GM21423 (cell line): Measurements from ENCODE around the gene FRMD4A.
"Not testable (repeated sequence)": the region's sequence is repeated elsewhere in the genome, so short reads cannot be mapped to it uniquely, and the experiment has no call there.

Source experiments
- ATAC-seq: cut with Tn5 transposase; IDR thresholded peaks from one replicate; pipeline ENCODE4 v1.9.1; 2021; ENCODE audit warnings: mild to moderate bottlenecking, moderate library complexity; ENCODE audit not compliant: unreplicated experiment

The FRMD4A gene

DNA sequence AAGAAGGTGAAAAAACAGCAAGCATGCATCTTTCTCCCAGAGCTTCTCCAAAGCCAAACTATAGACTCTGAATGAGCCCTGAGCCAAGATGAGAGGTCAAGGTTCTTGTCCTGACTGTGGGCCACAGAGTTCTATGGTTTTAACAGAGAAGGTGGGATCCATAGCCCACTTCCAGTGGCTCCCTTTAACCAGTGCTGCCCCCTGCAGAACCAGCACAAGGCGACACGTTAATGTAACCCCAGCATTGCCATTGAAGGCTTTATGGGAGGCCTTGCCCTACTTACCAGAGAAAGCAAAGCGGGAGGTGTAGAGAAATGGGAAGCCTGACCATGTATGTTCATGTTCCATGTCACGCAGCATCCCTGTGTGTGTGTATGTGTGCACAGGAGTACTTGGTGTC is 500.3 kb downstream of the FRMD4A start:
- no peak for ATAC-seq

DNA sequence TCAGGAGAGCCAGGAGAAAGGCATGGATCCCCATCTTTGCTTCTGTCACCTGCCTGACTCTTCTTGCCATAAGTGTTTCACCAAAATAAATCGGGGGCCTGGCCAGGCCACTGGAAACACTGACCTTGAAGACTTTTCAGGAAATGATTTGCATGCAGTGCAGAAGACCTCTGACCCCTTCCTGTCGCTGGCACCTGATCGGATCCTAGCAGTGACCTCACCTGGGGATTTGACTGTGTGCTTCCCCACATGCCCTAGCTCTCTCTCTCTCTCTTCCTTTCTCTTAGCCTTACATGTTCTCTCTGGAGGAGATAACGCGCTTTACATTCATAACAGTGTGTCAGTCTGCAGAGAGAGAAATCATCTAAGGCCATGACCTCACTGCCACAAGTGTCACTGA is 500.9 kb downstream of the FRMD4A start:
- no peak for ATAC-seq

DNA sequence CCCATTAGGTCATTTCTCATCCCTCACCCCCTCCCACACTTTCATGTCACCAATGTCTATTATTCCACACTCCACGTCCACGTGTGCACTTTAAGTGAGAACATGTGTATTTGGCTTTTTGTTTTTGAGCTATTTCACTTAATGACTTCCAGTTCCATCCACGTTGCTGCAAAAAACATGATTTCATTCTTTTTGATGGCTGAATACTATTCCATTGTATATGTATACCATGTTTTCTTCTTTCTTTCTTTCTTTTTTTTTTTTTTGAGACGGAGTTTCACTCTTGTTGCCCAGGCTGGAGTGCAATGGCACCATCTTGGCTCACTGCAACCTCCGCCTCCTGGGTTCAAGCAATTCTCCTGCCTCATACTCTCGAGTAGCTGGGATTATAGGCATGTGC is 502.4 kb downstream of the FRMD4A start:
- not testable (repeated sequence) for ATAC-seq

DNA sequence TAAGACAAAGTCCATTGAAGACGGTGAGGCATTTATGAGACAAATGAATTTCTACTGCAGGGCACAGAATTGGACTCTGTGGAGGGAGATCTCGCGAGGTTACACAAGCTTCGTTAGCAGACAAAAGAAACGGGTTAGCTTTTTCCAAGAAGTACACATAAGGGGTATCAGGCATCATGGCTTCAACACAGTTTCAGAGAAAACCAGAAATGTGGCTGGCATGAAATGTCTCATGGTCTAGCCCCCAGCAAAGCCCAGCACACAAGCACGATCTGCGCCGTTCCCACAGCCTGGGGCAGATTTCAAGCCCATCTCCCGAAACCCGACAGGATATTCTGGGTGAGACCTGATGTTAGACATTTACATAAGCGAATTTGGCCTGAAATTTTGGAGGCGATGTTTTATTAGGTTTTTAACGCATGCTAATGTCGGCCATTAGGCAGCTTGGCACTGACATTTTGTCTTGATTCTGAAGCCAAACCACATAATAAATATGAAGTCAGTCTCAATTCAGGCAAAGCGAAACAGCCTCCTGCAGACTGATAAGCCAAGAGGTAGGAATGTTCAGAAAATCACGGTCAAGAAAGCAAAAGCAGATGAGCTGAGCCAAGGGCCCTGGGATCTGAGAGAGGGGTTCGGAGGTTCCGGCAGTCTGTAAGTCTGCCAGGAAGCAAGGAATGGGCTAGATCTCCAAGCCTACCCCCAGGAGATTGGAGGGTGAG is 503.5 kb downstream of the FRMD4A start:
- no peak for ATAC-seq

DNA sequence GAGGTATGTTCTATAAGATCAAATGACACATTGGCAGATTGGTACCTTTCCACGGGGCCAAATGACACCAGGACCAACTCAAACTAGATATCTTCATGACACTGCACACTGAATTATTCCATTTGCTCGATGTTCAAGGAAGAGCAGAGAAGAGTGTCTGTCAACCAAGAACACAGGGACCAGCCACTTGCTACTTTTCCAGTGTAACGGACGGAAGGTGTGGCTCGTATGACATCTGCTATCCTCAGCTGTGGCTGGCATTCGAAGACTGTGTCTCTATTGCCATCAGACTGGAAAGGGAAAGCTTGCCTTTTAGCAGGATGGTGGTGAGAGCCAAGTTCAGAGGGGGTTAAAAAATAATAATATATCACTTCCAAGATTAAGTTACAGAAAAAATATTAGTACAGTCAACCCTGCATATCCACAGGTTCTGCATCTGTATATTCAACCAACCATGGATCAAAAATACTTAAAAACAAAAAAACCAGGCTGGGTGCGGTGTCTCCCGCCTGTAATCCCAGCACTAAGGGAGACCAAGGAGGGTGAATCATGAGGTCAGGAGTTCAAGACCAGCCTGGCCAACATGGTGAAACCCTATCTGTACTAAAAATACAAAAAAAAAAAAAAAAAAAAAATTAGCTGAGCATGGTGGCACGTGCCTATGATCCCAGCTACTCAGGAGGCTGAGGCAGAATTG is 506.9 kb downstream of the FRMD4A start:
- ATAC-seq, result no peak

DNA sequence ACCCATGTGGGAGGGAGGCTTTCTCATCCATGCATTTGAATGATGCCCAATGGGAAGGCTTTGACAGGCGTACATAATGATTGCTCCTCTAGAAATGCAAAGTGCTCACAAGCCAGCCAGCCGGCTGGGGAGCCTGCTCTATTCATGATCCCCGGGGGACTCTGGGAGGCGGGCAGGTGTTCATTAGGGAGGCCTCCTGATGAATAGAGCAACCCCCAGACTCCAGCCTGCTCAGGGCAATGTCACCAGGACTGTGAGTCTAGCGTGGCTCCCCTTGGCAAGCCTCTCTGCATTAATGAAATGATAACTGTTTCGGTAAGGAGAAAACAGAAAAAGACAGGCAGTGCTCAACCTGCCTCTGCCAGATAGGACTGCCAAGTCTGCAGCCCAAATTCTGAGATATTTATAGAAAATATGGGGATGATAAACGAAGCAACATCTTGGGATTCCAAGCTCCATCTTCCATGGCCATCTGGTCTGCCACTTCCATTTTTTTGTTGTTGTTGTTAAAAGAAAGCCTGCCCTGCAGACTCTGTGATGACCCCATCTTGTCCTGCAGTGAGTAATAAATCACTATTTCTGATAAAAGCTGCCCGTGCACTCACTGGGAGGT is 507.5 kb downstream of the FRMD4A start:
- ATAC-seq, result no peak

DNA sequence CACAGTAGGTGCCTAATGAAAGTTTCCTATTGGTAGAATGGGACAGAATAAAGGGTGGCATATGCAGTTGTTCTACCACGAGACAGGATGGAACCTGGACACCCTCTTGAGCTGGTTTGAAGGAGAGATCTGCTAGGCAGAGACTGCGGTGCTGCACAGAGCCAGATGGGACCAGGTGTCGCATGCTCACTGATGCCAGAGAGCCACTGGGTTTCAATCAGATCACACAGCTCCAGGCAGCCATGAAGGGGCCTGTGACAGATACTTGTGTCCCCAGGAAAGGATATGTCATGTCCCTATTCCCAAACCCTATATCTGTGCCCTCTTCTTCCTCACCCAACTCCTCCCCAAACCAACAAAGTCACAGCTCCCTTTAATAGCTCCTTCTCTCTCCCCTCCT is 508.2 kb downstream of the FRMD4A start:
- ATAC-seq, result no peak

DNA sequence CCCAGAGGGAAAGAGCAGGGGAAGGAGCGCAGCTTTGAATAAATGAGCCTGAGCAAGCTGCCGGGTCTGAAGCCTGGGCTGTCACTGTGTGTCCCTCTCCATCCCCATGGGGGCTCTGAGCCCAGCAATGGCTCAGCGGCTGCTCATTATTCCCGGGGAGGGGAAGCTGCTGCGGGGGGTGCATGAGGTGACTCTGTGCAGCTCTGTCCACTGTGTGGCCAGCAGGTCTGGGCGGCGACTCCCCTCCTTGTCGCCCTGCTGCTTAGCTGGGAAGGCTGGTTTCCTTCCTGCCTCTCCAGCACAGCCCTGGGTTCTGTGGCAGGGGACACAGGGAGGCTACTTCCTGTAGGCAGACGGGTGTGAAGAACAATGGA is 509.8 kb downstream of the FRMD4A start:
- no peak for ATAC-seq

DNA sequence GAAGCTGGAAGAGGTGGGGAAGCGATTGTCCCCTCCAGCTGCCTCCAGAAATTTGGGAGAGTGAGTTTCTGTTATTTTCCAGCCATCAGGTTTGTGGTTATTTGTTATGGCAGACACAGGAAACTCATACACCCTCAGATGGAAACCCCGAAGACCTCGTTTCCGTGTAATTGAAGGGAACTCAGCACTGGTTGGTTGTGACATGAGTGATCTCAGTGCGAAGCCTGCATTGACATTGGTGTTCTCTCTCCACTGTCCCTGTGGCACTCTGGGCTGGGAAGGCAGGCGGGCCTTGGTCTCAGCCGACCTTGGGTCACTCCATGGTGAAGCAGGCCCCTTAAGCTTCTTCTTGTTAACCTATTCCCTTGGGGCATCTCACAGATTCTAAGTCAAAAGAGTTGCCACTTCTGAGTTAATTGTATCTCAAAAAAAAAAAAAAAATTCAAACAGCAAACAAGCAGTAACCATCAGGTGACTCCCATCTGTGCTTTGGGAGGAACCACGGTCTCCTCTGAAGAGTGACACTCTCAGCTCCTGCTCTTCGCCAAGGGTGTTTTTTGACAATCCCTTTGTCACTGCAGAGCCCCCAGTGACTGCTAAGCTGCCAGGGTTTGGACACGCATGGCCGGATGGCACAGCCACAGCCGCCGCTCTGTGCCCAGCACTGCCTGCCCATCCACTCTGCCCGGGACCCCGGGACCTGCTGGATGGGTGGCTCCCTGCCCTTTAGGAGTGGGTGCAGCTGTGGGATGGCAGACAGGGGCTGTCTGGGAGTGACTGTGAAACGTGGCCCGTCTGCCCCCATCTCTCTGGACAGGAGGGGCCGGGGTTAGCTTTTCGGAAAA is 510.4 kb downstream of the FRMD4A start:
- no peak for ATAC-seq

DNA sequence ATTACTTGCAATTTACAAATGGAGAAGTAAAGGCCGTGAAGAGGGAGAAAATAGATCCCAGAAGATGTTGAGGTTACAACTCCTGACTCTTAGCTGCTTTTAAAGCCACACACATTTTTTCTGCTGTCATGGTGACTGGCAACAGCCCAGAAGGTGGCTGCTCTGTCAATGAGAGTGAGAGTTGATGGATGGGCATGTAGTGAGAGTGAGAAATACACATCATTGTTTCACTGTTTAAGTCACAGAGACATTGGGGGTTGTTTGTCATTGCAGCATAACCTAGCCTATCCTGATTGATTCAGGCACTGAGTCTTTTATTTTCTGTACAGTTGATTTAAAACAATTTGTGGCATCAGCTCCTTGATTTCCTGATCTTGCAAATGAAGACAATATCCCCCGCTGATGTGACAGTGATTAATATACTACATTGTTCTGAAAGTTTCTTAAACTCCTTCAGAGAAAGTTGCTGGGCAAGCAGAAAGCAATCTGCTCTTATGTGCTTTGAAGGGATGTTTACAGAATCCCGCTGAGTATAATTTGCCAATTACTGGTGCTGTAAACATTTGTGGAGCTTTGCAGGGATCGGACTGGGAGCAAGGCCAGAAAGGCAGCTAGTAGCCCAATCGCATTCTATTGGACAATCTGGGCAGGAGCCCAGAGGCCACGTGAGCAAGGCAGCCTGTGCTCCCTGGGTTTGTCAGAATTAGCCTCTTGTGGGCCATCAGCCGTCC is 514.4 kb downstream of the FRMD4A start:
- no peak for ATAC-seq

DNA sequence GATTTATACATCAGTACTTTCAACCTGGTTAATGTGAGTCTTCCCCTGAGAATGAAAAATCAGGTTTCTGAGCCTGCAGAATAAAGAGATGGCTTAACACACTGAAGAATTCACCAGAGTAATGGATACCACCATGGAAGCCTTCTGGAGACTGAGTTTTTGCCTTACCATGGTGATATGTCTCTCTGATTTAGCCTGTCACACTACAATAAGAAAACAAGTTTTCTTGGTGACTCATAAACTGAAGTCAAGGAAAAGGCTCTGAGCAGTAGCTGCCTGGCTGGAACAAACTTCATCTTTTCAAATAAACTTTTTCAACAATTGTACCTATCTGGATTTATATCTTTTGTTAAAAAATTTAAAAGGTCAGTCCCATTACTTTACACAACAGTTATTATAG is 515.0 kb downstream of the FRMD4A start:
- no peak for ATAC-seq

DNA sequence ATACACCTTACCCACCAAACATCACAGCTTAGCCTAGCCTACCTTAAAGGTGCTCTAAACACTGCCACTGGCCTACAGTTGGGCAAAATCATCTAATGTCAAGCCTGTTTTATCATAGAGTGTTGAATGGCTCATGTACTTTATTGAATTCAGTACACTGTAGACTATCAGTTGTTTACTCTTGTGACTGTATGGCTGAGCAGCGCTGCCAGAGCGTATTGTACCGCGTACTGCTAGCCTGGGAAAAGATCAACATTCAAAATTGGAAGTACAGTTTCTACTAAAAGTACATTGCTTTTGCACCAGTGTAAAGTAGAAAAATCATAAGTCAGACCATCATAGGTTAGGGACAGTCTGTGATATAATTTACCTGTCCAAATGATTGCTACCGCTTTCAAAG is 517.2 kb downstream of the FRMD4A start:
- no peak for ATAC-seq

DNA sequence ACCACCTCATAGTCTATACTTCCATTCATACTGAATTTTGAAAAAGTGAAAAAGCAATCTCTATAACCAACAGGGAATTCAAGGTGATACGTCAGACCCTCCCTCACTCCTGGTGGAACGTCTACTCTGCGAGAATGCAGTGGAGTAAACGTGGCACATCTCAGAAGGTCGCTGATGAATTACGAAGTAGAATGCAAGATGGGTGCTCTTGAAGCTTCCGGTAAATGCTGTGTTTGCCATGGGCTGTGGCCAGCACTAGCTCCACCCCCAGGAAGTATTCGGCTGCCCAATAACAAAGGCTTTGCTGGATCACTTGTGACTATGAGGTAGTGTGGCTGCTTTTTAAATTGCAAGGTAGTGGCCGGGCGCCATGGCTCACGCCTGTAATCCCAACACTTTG is 517.9 kb downstream of the FRMD4A start:
- ATAC-seq, result no peak

DNA sequence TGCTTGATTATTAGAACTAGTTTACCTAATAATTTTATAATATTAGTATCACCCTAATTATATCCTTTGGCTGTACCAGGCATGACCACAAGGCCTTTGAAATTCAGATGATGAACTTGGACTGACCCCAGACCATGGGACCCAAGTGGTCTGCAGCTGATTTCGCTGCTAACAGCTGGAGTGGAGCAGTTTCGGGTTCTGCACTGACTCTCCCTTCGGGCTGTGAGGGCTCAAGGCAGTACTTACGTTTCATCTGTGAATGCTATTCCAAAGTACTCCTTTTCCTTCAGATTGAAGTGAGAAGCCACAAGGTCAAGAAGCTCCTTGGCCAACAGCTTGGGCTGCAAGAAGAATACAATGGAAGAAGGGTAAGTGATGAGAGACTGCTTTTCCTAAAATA is 520.2 kb downstream of the FRMD4A start:
- no peak for ATAC-seq

DNA sequence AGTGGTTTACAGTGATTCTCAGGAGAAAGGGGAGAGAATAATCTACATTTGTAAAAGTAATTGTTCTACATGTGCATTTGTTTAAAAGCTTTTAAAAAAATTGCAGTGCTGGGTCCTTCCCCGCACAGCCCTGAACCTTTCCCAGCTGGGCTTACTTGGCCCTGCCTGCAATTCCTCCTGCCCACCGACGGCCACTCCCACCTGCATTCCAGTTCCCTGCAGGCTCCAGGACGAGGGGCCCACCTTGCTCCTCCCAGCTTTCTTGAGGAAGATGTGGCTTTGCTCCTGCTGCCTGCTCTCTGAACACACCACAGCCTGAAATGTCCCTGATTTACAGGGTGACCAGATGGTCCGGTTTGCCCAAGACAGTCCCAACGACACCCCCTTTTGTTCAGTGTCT is 521.3 kb downstream of the FRMD4A start:
- ATAC-seq, result no peak

DNA sequence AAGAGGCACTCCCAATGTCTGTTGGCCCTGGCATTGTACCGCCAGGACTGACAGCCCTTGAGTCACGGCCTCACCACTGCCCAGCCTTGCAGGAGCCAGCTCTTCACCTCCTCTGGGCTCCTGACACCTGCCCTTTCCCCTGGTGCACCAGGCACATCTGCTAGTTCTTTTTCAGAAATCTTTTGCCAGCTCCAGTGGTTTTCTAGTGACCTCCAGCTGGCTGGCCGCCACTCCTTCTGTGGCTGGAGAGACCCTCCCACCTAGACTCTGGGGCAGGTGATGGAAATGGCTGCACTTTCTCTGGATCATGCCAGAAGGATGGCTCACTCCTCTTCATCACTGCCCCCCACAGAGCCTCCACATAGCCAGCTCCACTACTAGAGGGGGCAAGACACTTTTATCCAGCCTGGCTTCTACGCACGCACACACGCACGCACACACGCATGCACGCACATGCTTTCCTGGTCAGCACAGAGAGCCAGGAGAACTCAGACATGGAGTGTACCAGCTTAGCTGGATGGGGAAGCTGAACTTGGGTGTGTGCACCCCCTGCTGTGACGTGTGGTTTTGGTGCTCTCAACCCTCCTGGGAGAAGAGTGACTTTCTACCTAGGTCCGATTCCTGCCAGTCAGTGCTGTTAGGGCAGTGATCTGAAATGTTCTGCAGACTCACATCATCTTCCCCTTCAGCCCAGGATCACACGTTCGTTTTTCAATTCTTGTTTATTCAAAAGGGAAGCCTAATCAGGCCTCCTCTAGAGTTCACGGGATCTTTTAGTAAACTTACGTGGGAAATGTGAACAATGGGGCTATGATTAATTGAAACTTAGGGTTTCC is 522.0 kb downstream of the FRMD4A start:
- no peak for ATAC-seq

DNA sequence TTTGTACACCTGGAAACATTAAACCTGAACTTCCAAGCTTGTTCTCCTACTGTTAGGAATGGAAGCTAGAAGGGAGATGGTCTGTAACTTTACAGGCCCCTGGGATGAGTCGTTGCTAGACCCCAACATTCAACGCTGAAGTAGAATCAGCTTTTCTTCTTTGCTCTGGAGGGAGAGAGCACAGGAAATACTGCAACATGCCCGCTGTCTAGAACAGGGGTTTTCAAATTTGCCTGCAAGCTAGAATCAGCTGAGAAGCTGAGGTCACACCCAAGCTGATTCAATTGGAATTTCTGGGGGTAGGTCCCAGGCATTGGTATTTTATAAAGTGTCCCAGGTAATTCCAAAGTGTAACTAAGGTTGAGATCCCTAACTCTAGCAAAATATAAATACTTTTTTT is 524.3 kb downstream of the FRMD4A start:
- ATAC-seq, result no peak

DNA sequence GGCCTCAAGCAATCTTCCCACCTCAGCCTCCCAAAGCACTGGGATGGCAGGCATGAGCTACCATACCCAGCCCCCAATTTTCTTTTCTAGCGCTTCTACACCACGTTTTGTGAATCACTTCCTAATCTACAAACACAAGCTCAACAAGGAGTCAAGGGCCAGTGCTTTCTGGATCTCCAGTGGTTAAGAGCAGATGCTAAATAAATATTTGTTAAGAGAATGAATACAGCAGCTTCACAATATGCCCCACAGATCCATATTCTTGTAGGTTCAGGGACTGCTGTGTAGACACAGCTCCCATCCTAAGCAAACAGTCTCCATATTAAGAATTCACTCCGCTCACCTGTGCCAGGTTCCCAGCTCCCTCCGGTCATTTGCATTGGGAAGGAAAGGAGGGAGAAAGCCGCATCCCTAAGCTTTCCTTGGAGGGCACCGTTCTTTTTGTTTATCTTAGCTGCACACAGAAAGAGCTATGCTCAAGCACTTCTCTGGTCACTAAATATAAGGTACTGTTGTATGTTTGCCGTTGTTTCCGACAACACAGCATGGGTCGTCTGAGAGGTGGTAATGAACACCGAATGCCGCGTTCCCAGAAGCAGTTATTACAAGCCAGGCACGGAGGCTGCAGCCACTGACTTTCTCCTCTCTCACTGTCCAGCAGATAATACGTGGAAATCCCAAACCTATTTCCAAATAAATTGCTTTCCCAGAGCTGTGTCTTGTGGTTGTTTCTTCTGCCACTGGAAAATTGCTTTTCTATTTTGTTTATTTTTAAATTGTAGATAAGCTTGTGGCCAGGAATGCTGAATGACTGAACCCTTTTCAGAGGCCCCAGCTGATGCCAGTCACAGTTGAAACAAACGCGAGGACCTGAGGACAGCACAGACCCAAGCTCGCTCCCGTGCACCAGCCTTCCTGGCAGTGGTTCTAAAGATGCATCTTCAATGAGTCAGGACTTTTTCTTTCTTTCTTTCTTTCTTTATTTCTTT is 526.9 kb downstream of the FRMD4A start:
- no peak for ATAC-seq

DNA sequence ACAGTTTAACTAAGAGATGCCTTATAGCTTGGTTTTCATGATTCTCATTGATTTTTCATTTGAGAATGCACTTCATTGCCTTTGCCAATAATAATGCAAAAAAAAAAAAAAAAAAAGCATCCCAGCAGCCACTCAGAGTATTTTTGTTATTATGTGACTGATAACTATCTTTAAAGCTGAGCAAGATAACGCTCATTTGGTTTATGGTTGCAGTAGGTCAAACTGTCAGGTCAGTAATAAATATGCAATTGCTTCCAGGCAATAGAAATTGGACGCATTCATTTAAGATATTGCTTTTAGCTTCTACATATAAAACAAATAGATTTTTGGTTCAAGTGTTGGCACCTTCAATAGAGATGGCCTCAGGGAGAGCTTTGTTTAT is 528.8 kb downstream of the FRMD4A start:
- no peak for ATAC-seq
